Hippocampal formation (tissue), 2 donors: ENCODE results near the gene MAP1A.

Experiments used
- DNase-seq, 2 donors: peaks; one replicate each; lab custom pipeline; 2025; lab: John Stamatoyannopoulos, UW

Gene MAP1A

DNA sequence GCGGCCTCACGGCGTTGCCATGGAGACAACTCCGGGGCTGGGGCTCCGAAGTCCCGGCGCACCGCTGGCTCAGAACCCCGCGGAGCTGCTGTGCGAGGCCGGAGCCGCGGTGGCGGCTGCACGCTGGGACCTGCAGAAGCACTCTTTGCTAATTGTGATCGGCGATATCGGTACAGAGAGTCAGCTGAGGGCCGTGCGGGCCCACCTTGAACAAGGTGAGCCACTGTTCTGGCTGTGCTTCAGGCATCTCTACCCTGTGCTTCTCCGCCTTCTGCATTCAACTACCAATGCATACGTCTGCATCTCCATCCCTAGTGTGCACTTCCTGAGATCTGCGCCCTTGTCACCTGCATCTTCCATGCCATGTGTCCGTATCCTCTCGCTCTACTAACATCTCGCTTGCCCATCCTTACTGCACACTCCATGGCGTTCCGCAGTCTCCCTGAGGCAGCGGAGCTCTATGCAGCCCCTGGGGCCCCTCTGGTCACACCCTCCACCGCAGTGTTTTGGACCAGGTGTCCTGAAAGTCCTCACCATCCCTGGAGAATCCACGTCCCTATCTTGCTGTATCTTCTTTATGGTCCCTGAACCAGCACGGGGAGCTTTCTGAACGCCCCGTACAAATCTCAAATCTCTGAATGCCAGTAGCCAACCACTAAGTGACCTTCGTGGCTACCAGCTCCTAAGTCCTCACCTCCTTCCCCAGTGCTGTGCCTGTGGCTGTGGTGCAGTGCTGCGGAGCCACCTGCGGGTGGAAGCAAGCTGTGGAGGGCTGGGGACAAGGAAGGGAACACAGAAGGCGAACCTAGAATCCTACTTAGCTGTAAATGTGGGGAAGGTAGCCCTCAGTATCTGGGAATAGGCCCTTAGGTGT is 6.2 kb upstream of the MAP1A start:
- DNase-seq, result peak in 1 of 2 donors; percentile 29

DNA sequence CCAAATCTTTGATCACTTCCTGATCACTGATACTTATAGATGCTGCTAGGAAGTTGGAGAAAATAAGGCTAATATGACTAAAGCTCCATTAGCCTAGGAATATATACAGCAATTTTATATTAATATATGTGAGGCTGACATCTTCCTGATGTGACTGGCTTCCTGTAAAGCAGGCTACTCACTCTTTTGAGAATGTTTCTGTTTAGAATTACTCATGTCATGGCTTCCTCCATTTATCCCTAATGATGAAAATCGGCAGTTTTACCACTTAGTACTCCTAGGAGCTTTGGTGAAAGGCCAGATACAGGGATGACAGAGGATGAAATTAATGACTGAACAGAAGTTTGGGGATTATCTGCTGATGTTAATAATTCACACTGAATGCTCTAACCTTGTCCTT is 3.9 kb upstream of the MAP1A start:
- DNase-seq, result no peak

DNA sequence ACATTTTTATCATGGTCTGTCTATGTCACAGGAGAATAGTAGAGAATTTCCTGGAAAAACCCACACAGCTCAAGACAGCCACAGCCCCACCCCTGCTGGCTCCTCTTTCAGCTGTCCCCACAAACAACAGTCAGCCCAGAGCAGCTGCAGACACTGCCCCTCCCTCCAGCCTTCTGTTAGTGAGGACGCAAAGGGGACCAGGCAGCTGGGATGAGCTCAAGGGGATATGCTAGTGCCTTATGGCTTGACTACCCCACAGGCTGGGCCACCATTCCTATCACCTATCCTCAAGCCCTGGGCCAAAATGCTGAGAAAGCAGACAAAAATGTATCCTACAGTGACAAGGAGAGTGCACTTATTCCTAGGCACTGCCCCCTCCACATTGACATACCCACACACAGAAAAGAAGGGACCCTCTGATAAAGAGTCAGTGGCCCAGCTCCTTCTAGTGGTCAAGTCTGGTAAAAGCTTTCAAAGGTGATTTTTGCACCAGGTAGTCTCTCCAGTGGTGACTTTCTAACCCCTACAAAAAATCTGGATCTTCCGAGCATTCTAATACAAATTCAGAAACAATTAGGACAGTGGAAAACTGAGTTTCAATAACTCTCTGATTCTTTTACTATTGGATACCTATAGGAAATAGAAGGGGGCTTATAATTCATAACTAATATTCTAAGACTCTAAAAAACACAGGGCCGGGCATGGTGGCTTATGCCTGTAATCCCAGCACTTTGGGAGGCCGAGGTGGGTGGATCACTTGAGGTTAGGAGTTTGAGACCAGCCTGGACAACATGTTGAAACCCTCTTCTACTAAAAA is 3.0 kb upstream of the MAP1A start:
- DNase-seq, result peak; percentile 80 to 81

GRCh38 chr15:43515741-43516140 is 1.7 kb upstream of the MAP1A start:
- DNase-seq, result no peak

DNA sequence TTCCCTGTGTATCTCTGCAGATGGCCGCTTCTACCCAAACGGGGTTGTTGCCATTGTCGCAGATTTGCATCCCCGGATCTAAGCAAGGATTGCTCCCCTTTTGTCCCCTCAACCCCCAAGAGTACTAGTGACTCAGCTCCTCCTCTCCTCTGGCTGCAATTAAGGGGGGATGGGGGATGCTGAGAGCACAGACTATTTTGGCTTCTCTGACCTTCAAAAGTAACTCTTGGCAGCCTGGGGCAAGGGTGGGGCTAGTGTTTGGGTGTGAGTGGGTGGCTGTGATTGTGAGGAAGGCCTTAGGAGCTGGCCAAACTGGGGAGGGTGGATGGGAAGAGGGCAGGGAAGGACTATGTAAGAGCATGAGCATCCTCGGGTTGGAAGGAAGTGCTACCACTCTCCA is 1.2 kb upstream of the MAP1A start:
- DNase-seq, result no peak

DNA sequence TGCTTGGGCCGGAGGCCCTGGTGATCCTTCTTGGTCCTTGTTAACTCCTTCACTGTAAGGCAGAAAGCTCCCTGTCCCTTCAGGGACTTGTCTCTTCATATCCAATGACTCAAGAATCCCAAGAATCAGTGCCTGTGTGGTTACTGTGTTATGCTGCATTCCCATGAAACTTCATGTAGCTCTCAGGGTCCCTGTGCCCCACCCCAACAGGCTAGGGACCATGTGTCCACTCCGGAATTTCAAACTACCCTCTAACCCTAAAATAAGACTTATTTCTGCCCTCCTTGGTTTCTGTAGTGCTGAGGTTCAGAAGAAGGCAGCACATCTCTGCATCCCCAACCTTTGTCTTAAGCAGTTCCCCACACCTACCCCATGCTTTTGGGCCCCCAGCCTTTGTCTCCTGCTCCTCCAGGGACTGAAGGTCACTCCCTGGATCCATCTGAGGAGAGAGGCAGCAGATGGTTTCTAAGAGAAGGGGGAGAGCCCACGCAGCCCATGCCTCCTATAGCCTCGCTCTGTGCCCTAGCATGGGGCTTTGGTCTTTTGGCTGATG is 531 bp upstream of the MAP1A start:
- DNase-seq, result no peak

DNA sequence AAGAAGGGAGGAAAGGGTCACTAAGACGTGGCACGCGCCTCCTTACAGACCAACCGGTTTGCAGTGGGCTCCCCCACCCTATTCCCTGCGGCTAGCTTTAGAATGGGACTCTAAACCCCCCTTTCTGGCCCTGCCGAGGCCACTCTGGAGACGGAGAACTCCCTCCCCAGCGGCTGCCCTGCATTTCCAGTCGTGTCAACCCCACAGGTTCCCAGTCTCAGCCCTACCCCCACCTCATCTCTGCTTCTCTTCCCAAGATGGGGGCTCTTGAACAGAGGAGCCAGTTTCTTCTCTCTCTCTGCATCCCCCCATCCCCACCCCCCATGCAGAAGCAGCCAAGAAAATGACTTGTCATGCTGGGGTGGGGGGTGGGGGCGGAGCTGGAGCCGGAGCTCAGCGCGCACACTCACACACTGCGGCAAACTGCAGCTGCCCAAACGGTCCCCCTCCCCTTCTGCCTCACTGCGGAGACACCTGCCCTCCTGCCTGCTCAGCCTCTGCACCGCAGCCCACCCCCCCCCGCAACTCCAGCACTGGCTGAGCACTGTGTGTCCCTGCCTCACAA is 871 bp downstream of the MAP1A start:
- peak; percentile 73 to 77 for DNase-seq

DNA sequence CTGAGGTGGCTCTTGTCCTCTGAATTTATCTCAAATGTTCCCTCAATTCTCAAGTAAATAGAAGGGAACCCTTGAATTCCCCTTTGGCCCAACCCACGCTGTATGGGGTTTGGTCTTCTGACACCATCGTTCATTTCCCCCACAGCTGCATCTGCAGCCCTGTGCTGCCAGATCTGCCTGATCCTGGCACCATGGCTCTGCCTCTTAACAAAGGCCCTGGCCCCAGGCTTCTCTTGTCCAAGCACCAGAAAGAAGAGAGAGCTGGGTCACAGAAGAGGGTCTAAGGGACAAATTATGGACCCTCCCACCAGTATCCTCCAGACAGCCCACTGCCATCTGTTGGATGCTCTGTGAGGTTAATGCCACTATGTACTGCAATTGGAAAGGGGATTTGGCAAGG is 1.8 kb downstream of the MAP1A start:
- DNase-seq, result peak; percentile 43 to 52

- DNase-seq, result no peak
Measured at GRCh38 chr15:43520138-43520537, 2.7 kb downstream of the MAP1A start.

DNA sequence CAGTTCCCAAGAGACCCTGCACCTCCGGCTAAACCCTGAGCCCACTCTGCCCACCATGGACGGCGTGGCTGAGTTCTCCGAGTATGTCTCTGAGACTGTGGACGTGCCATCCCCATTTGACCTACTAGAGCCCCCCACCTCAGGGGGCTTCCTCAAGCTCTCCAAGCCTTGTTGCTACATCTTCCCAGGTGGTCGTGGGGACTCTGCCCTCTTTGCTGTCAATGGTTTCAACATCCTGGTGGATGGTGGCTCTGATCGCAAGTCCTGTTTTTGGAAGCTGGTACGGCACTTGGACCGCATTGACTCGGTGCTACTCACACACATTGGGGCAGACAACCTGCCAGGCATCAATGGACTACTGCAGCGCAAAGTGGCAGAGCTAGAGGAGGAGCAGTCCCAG is 4.0 kb downstream of the MAP1A start:
- no peak for DNase-seq

- DNase-seq, result no peak
Measured at GRCh38 chr15:43522247-43522646, 4.8 kb downstream of the MAP1A start.

DNA sequence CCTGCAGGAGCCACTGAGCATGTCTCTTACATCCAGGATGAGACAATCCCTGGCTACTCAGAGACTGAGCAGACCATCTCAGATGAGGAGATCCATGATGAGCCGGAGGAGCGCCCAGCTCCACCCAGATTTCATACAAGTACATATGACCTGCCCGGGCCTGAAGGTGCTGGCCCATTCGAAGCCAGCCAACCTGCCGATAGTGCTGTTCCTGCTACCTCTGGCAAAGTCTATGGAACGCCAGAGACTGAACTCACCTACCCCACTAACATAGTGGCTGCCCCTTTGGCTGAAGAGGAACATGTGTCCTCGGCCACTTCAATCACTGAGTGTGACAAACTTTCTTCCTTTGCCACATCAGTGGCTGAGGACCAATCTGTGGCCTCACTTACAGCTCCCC is 6.2 kb downstream of the MAP1A start:
- no peak for DNase-seq

DNA sequence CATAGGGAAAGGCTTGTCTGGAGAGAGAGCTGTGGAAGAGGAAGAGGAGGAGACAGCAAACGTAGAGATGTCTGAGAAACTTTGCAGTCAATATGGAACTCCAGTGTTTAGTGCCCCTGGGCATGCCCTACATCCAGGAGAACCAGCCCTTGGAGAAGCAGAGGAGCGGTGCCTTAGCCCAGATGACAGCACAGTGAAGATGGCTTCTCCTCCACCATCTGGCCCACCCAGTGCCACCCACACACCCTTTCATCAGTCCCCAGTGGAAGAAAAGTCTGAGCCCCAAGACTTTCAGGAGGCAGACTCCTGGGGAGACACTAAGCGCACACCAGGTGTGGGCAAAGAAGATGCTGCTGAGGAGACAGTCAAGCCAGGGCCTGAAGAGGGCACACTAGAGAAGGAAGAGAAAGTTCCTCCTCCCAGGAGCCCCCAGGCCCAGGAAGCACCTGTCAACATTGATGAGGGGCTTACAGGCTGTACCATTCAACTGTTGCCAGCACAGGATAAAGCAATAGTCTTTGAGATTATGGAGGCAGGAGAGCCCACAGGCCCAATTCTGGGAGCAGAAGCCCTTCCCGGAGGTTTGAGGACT is 6.9 kb downstream of the MAP1A start:
- no peak for DNase-seq

GRCh38 chr15:43525131-43525530 is 7.7 kb downstream of the MAP1A start:
- no peak for DNase-seq

- no peak for DNase-seq
Measured at GRCh38 chr15:43526261-43526930, 9.0 kb downstream of the MAP1A start.

- DNase-seq, result no peak
Measured at GRCh38 chr15:43527016-43527801, 9.8 kb downstream of the MAP1A start.

DNA sequence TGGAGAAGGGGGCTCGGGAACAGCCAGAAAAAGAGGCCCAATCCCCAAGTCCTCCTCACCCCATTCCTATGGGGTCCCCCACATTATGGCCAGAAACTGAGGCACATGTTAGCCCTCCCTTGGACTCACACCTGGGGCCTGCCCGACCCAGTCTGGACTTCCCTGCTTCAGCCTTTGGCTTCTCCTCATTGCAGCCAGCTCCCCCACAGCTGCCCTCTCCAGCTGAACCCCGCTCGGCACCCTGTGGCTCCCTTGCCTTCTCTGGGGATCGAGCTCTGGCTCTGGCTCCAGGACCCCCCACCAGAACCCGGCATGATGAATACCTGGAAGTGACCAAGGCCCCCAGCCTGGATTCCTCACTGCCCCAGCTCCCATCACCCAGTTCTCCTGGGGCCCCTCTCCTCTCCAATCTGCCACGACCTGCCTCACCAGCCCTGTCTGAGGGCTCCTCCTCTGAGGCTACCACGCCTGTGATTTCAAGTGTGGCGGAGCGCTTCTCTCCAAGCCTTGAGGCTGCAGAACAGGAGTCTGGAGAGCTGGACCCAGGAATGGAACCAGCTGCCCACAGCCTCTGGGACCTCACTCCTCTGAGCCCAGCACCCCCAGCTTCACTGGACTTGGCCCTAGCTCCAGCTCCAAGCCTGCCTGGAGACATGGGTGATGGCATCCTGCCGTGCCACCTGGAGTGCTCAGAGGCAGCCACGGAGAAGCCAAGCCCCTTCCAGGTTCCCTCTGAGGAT is 10.6 kb downstream of the MAP1A start:
- no peak for DNase-seq

DNA sequence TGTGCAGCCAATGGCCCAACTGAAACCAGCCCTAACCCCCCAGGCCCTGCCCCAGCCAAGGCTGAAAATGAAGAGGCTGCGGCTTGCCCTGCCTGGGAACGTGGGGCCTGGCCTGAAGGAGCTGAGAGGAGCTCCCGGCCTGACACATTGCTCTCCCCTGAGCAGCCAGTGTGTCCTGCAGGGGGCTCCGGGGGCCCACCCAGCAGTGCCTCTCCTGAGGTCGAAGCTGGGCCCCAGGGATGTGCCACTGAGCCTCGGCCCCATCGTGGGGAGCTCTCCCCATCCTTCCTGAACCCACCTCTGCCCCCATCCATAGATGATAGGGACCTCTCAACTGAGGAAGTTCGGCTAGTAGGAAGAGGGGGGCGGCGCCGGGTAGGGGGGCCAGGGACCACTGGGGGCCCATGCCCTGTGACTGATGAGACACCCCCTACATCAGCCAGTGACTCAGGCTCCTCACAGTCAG is 11.2 kb downstream of the MAP1A start:
- no peak for DNase-seq

DNA sequence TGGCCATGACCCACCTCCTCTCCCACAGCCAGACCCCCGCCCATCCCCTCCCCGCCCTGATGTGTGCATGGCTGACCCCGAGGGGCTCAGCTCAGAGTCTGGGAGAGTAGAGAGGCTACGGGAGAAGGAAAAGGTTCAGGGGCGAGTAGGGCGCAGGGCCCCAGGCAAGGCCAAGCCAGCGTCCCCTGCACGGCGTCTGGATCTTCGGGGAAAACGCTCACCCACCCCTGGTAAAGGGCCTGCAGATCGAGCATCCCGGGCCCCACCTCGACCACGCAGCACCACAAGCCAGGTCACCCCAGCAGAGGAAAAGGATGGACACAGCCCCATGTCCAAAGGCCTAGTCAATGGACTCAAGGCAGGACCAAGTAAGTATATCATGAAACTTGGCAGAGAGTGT is 11.7 kb downstream of the MAP1A start:
- DNase-seq, result no peak
